Neutrophil (primary cell): ENCODE results near the gene OCIAD2.

ENCODE experiments used
- H3K27ac ChIP-seq: fragments of 200-600 bp; sonication (generic); 2 replicates; pipeline ENCODE4 v1.5.1; 2016; ENCODE audit warnings: mild to moderate bottlenecking, moderate library complexity
- H3K27me3 ChIP-seq: fragments of 200-600 bp; sonication (generic); 2 replicates; pipeline ENCODE4 v1.6.0; 2016; ENCODE audit warnings: mild to moderate bottlenecking
- H3K36me3 ChIP-seq: fragments of 200-600 bp; sonication (generic); 2 replicates; pipeline ENCODE4 v1.5.1; 2017
- H3K4me1 ChIP-seq, 2 experiments: fragments of 200-600 bp in 1 of 2; sonication (generic) in 1 of 2; 1 replicate in 1 of 2; 2 replicates in 1 of 2; pipeline versions ENCODE4 v1.5.1 to v1.6.1; 2013 to 2016; ENCODE audit warnings: low read depth in 1 of 2, low read length in 1 of 2, mild to moderate bottlenecking in 1 of 2, moderate library complexity in 1 of 2; ENCODE audit not compliant: control insufficient read depth in 1 of 2, insufficient read depth in 1 of 2
- H3K4me3 ChIP-seq, 2 experiments: fragments of 200-600 bp in 1 of 2; sonication (generic) in 1 of 2; 1 replicate in 1 of 2; 2 replicates in 1 of 2; pipeline ENCODE4 v1.5.1; 2013 to 2016; ENCODE audit warnings: low read depth in 1 of 2, low read length in 1 of 2, mild to moderate bottlenecking in 1 of 2, moderate library complexity in 1 of 2
- H3K9me3 ChIP-seq: fragments of 200-600 bp; sonication (generic); 2 replicates; pipeline ENCODE4 v1.5.1; 2016
- TF ChIP-seq, protein P1 (sequence below): fragments of 200-600 bp; sonication (generic); IDR thresholded peaks from 2 replicates; pipeline ENCODE4 v1.5.1; 2016; ENCODE audit warnings: antibody characterized with exemption

OCIAD2 gene

DNA sequence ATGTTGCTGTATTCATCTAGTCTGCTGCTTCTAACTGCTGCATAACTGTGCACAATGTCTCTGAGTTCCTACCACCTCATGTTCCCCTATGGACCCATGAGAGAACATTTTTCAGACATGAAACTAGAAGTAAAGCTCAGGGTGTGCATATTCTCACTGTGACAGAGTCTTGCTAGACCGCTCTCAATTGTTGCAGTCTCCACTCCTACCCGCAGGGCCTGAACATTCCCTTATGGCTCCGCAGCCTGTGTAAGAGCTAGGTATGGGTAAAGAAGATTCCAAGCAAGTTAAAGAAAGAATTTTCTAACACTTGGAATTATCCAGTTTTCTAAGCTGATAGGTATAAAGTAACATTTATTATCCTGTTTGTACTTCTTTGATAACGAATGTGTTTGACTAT lies 5.4 kb downstream of the OCIAD2 start:
- peaks cover 8% of the 10 kb centered on the region for H3K27me3 ChIP-seq
- H3K4me1 ChIP-seq, result peaks cover 4 to 10% of the 10 kb centered on the region in 2 experiments
- no peak overlapping the region for H3K27ac ChIP-seq
- TF ChIP-seq, protein P1, sequence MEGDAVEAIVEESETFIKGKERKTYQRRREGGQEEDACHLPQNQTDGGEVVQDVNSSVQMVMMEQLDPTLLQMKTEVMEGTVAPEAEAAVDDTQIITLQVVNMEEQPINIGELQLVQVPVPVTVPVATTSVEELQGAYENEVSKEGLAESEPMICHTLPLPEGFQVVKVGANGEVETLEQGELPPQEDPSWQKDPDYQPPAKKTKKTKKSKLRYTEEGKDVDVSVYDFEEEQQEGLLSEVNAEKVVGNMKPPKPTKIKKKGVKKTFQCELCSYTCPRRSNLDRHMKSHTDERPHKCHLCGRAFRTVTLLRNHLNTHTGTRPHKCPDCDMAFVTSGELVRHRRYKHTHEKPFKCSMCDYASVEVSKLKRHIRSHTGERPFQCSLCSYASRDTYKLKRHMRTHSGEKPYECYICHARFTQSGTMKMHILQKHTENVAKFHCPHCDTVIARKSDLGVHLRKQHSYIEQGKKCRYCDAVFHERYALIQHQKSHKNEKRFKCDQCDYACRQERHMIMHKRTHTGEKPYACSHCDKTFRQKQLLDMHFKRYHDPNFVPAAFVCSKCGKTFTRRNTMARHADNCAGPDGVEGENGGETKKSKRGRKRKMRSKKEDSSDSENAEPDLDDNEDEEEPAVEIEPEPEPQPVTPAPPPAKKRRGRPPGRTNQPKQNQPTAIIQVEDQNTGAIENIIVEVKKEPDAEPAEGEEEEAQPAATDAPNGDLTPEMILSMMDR, result no peak
- H3K9me3 ChIP-seq, result no peaks in the 10 kb centered on the region
- H3K4me3 ChIP-seq, result no peak overlapping the region
- H3K36me3 ChIP-seq, result no peaks in the 10 kb centered on the region

GRCh38 chr4:48899950-48900349 lies 6.6 kb downstream of the OCIAD2 start:
- Histone ChIP-seq H3K36me3 (no peaks in the 10 kb centered on the region), H3K9me3 (no peaks in the 10 kb centered on the region), H3K27ac (no peak overlapping the region), H3K4me3 (no peak overlapping the region), H3K27me3 (no peaks in the 10 kb centered on the region), H3K4me1 (peaks cover 0 to 6% of the 10 kb centered on the region in 2 experiments)
- TF ChIP-seq, protein P1, result no peak

GRCh38 chr4:48899432-48899749 lies 7.2 kb downstream of the OCIAD2 start:
- Histone ChIP-seq H3K4me1 (peaks cover 0 to 6% of the 10 kb centered on the region in 2 experiments), H3K4me3 (no peak overlapping the region), H3K27me3 (no peaks in the 10 kb centered on the region), H3K9me3 (no peaks in the 10 kb centered on the region), H3K36me3 (no peaks in the 10 kb centered on the region), H3K27ac (no peak overlapping the region)
- TF ChIP-seq, protein P1, result no peak

GRCh38 chr4:48898733-48899431 lies 7.7 kb downstream of the OCIAD2 start:
- H3K9me3 ChIP-seq, result no peaks in the 10 kb centered on the region
- no peaks in the 10 kb centered on the region for H3K36me3 ChIP-seq
- peaks cover 0 to 6% of the 10 kb centered on the region in 2 experiments for H3K4me1 ChIP-seq
- no peak overlapping the region for H3K4me3 ChIP-seq
- H3K27ac ChIP-seq, result no peak overlapping the region
- no peaks in the 10 kb centered on the region for H3K27me3 ChIP-seq
- TF ChIP-seq, protein P1, result no peak

GRCh38 chr4:48896845-48897244 lies 9.7 kb downstream of the OCIAD2 start:
- no peaks in the 10 kb centered on the region for H3K36me3 ChIP-seq
- H3K4me3 ChIP-seq, result no peak overlapping the region
- no peaks in the 10 kb centered on the region for H3K9me3 ChIP-seq
- H3K27me3 ChIP-seq, result no peaks in the 10 kb centered on the region
- H3K27ac ChIP-seq, result no peak overlapping the region
- TF ChIP-seq, protein P1, result no peak
- peaks cover 0 to 6% of the 10 kb centered on the region in 2 experiments for H3K4me1 ChIP-seq
